NCI-H460 (cell line): ENCODE data around the gene ENGASE. TPM values are rescaled to one million over a fixed set of nuclear protein-coding genes. Genes with fewer than 3 reads are reported as not detected.
"Not testable (repeated sequence)": the region's sequence is repeated elsewhere in the genome, so short reads cannot be mapped to it uniquely, and the experiment has no call there.

ENCODE experiments used
- DNase-seq: peaks from one replicate; pipeline ENCODE4 v3.0.0-alpha.2; 2016; ENCODE audit warnings: low read depth; ENCODE audit errors: extremely low read depth
- total RNA-seq: library from RNA; depleted of rRNA; stranded (reverse); fragments of >200 nt; shearing (Covaris generic); gene quantifications from 2 replicates; pipeline ENCODE4 v1.2.3, GENCODE V29; 2014

Gene ENGASE
- total RNA-seq, 1 experiment from 2014 or later = 8.5 TPM

GRCh38 chr17:79049821-79050220 is 24.8 kb upstream of the ENGASE start:
- DNase-seq = no peak

- no peak for DNase-seq
Measured at GRCh38 chr17:79050551-79050950, 24.1 kb upstream of the ENGASE start.

- DNase-seq = no peak
Measured at GRCh38 chr17:79051306-79051705, 23.3 kb upstream of the ENGASE start.

GRCh38 chr17:79052131-79052530 is 22.5 kb upstream of the ENGASE start:
- no peak for DNase-seq

- no peak for DNase-seq
Measured at GRCh38 chr17:79053251-79053925, 21.2 kb upstream of the ENGASE start.

GRCh38 chr17:79054200-79054960 is 20.2 kb upstream of the ENGASE start:
- no peak for DNase-seq

- DNase-seq = no peak
Measured at GRCh38 chr17:79055197-79055596, 19.4 kb upstream of the ENGASE start.

- DNase-seq = no peak
Measured at GRCh38 chr17:79057737-79058385, 16.8 kb upstream of the ENGASE start.

GRCh38 chr17:79062691-79063090 is 11.9 kb upstream of the ENGASE start:
- DNase-seq = no peak

GRCh38 chr17:79064026-79064425 is 10.6 kb upstream of the ENGASE start:
- DNase-seq = no peak

GRCh38 chr17:79065105-79065670 is 9.4 kb upstream of the ENGASE start:
- peak; percentile 37 for DNase-seq

GRCh38 chr17:79066963-79067362 is 7.7 kb upstream of the ENGASE start:
- DNase-seq = no peak

GRCh38 chr17:79070266-79070880 is 4.3 kb upstream of the ENGASE start:
- no peak for DNase-seq

- DNase-seq = no peak
Measured at GRCh38 chr17:79071161-79071740, 3.4 kb upstream of the ENGASE start.

GRCh38 chr17:79072544-79072943 is 2.1 kb upstream of the ENGASE start:
- DNase-seq = no peak

- no peak for DNase-seq
Measured at GRCh38 chr17:79073016-79073705, 1.5 kb upstream of the ENGASE start.

- no peak for DNase-seq
Measured at GRCh38 chr17:79073706-79074088, 927 bp upstream of the ENGASE start.

- not testable (repeated sequence) for DNase-seq
Measured at GRCh38 chr17:79074121-79074648, 439 bp upstream of the ENGASE start.

- no peak for DNase-seq
Measured at GRCh38 chr17:79075446-79075750, 774 bp downstream of the ENGASE start.

GRCh38 chr17:79075861-79076406 is 1.3 kb downstream of the ENGASE start:
- no peak for DNase-seq
